GM18519 (cell line): ENCODE measurements around the gene KLF11.
"Not testable (repeated sequence)": the region's sequence is repeated elsewhere in the genome, so short reads cannot be mapped to it uniquely, and the experiment has no call there.

Experiments
- ATAC-seq: cut with Tn5 transposase; IDR thresholded peaks from one replicate; pipeline ENCODE4 v1.9.1; 2021; ENCODE audit warnings: mild to moderate bottlenecking, moderate library complexity; ENCODE audit not compliant: unreplicated experiment, low FRiP score

The KLF11 gene

DNA sequence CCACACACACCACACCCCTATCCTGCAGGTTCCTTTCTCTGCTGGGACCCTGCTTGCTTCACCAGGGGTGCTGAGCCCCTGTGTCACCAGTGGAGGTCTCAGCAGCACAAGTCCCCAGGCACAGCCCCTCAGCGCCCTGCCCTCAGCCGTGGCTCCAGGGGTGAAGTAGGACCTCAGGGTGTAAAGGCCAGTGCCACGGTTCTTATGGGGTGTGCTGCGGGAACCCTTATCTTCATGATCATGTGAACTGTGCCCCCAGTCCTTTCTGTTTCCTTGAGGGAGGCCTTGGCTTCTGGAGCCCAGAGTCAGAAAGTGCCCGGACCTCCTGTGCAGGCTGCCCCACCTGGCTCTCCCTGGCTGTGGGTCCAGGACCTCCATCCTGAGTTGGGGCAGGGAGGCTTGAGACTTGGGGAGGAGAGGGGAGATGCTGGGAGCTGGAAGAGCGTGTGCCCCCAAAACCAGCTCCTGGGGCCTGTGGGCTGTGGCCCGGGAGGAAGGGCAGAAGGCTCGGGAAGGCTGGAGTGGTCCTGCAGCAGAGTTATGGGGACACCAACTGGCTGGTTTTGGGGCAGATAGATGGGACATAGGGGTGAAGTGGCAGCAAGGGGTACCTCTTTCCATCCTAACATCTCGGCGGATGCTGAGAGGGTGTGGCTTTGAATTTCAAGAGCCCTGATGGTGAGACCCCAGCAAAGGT is 20.2 kb upstream of the KLF11 start:
- no peak for ATAC-seq

DNA sequence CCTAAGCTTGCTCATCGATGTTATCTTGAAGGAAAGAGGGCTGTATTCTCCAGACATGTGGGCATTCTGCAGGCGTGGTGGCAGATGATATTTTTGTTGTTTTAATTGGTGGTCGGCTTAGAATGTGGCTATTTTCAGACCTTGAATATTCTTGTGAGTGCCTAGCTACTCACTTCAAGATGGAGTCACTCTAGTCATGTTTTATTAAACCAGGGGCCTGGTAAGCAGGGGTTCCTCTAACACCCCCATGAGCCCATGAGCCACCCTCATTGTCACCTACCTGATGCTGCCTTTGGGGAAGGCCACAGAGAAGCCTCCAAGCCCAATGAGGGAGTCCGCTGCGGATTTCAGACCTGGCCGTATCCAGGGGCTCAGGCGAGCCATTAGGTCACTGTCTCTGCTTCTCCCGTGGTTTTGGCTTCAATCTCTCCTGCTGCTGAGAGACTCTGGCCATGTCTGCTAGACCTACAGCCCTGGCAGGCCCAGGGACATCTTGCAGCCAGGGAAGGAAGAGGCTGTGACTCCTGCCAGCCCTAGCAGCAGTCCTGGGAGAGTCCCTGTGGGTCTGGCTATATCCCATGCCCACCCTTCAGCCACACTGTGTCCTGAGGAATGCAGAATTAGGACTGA is 16.3 kb upstream of the KLF11 start:
- ATAC-seq: no peak

DNA sequence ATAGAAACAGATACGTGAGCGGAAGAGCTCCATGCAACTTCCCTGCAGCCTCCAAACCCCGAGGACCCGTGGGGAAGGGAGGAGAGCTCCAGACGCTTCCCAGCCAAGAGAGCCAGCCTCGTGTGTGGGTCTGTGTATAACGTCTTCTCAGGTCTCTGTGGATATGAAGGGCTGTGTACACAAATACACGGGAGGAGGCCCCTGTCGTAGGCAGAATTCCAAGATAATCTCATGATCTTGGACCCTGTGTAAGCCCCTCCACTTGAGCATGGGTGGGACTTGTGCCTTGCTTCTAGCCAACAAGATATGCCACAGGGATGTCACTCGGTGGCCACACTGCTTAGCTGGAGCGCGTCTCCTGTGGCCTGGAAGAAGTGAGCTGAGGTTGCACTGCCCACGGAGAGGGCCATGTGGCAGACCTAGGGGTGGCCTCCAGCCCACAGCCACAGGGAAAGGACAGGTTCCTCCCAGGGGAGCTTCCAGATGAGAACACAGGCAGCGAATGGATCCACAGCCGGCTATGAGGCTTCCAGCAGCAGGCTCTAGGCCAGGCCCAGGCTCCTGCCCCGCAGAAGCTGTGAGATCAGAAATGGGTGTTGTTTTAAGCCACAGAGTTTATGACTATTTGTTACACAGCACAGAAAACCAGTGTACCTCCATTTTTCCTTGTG is 15.6 kb upstream of the KLF11 start:
- no peak for ATAC-seq

DNA sequence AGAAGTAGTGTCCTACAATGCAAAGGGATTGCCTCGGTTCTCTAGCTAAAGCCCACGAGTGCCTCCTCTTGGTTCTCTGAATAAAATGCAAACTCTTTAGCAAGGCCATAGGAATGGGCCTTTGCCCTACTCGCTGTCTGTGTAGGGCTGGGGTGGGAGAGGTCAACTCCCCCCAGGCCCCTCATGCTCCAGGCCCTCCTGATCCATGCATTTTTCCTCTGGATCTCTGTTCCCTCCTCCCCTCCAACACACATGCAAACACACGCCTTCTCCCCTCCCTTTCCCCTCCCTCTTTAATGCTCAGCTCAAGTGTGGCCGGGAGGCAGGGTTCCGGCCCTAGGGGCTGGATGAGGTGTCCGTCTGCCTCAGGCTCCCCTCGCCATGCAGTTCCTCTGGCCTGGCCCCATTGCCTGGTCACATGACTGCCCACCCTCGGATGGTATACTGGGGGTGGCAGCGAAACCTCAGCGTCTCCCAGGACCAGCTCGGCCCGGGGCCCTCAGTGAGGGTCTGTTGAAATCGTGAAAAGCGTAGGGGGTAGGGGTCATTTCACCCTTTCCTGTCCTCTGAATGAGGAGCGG is 14.9 kb upstream of the KLF11 start:
- ATAC-seq: no peak

DNA sequence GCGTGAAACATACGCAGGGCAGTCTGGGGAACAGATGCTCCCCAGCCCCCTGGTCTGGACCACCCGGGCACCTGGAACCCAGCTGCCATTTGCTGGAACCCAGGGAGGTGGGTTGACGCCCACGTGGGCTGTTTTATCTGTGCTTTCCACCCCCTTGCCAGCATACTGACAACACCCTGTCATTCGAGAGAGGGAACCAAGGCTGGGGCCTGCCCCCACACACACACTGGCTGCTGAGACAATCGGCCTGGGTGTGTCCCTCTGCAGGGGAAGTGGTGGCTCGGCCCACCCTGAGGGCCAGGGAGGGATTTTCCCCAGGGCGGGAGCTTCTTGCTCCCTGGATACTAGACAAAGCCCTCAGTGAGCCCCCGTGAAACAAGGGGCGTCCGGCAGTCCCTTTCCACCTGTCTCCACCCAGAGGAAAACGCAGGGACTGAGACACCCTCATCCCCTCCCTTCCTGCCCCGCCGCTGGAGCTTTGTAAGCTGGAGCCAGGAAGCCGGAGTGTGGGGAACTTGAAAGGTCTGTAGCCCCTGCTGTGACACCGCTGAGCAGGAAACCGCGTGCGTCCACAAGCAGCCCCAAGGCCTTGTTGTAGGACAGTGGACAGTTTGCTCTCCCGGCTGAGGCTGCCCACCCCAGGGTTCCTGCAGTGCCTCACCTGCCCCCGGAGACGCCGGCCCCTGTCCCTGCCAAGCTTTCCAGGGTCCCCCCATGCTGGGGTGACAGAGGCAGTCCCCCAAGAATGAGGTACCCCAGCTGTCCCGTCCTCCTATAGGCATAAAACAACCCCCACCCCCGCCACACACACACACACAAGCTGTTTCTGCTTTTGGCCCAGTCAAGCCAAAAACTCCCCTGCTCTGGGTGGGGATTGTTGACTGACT is 14.1 kb upstream of the KLF11 start:
- ATAC-seq: no peak

DNA sequence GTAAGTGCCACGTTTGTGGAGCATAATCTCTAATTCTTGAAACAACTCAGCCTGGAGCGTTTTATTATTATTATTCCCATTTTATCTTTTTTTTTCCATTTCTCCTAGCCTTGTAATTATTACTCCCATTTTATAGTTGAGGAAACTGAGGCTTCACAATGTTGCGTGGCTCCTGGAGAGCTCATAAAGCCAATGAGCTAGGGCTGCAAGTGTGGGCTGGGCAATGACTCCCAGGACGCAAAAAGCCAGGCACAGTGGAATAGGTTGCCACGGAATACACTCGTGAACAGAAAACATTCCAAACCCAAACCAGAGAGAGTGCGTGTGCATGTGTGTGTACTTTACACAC is 13.5 kb upstream of the KLF11 start:
- no peak for ATAC-seq

DNA sequence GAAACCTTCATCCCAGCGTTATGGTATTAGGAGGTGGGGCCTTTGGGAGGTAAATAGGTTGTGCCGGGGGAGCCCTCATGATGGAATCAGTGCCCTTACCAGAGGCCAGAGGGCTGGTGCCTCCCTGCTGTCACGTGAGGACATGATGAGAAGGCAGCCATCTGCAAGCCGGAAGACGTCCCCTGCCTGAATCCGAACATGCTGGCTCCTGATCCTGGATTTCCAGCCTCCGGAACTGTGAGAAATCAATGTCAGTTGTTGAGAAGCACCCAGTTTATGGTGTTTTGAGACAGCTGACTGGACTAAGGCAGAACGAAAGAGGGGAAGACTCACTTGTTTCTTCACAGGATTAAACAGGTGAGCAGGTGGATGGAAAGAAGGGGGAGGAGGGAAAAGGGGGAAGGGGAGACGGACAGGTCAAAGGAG is 13.0 kb upstream of the KLF11 start:
- no peak for ATAC-seq

DNA sequence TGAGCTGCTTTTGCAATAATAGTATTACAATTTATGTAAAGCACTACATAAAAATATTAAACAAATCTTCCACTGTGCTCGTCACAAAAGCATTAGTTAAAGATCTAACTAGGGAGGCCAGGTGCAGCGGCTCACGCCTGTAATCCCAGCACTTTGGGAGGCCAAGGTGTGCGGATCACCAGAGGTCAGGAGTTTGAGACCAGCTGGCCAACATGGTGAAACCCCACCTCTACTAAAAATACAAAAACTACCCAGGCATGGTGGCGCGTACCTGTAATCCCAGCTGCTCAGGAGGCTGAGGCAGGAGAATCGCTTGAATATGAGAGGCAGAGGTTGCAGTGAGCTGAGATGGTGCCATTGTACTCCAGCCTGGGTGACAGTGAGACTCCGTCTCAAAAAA is 12.6 kb upstream of the KLF11 start:
- not testable (repeated sequence) for ATAC-seq

DNA sequence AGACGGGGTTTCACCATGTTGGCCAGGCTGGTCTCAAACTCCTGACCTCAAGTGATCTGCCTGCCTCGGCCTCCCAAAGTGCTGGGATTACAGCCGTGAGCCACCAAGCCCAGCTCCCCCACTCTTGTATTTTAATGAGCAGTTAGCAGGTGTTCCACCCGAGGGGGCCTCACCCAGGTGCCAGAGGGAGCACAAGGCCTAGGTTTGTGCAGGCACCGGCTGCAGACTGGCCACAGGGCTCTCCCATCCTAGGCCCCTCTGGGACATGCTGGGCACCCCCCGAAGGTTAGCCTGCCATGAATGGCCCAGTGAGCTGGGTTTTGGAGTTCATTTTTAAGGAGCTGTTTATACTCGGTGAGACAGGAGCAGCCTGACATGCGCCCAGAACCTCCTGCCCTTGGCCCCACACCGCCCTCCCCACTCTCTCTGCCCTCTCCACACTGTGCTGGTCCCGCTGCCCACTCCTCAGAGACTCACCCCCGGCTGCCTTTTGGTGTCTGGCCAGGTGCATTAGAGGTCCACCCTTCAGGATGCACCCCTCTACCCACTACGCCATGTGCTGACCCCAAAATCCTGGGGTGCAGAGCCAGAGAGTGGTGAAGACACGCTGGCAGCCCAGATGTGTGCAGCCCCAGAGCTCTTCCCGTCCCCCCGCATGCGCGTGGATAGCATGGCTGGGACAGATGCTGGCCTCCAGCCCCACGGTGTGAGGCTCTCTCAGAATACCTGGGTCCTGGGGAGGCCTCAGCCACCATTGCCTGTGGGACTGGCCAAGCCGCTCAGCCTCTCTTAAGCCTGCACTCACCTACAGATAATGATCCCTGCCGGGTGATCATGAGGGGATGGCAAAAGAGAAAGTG is 11.2 kb upstream of the KLF11 start:
- no peak for ATAC-seq

DNA sequence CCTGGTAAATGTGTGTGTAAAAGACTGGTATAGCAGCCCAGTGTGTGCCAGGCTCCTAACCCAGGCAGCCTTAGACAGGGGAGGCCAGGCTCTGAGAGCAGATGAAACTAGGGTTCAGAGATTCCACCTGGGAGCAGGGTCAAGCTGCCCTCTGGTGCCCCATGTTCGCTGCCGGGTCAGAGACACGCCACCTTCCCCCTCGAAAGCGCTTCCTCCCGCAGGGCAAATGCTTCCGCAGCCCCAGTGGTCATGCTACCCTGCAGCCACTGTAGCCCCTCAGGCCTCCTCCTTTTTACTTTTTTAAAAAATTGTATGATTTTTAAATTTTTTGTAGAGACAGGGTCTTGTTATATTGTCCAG is 10.6 kb upstream of the KLF11 start:
- no peak for ATAC-seq

DNA sequence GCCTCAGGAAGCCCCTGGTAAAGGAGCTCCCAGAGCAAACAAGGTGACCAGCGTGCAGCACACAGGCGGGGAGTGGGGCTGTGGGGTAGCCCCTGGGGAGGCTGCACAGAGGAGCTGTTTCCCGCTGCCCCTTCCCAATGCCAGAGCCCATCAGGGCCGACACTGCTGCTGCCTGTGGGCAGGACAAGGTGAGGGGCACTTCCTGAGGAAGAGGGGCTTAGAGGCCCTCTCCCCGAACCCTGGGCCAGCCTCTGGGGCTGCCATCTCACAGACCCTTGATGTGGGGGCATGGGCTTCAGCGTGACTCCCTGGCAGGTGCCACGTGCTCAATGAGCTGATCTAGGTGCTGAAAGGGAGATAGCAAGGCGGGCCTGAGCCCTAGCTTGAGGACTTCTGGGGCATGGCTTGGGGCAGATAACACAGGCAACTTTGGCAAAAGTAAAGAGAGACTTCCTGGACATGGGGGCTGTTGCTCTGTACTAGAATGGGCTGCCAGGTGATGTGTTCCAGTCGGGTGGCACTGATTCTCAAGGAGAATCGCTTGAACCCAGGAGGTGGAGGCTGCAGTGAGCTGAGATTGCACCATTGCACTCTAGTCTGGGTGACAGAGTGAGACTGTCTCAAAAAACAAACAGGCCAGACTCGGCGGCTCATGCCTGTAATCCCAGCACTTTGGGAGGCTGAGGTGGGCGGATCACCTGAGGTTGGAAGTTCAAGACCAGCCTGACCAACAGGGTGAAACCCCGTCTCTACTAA is 9.9 kb upstream of the KLF11 start:
- no peak for ATAC-seq

DNA sequence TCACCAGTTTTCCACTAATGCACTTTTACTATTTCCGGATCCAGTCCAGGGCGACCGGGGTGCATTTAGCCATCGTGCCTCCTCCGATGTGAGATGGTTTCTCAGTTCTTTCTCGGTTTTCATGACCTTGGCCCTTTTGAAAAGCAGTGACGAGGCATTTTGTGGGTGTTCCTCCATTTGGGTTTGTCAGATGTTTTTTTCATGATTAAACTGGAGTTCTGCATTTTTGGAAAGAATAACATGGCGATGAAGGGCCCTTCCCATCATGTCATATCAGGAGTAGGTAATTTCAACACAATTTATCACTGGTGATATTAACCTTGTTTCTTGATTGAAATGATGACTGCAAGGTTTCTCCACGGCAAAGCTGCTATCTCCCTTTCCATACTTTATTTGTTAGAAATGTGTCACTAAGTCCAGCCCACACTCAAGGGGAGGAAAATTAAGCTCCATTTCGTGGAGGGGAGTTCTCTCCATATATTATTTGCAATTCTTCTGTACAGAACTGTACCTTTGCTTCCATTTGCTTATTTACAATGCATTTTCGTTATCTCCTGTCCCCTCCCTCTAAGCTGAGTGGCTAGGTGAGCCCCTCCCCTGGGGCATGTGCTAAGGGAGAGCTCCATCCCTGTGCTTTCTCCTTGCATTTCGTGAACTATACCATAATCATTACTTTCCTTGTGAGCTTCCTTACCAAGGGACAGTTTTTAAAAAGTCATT is 8.9 kb upstream of the KLF11 start:
- ATAC-seq: no peak

DNA sequence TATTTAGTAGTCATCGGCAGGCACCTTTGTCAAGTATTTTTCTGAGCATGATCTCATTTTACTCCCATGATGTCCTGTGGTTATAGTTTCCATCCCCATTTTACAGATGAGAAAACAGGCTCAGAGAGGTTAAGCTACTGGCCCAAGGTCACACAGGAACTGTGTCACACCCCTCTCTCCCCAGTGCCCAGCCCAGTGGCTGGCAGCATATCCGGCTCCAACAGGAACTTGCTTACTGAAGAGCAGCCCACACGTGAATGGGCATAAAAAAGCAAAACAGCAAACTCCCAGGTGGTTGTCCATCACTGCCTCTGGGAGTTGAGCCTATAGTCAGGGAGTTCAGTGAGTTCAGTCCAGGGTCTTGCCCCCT is 8.3 kb upstream of the KLF11 start:
- no peak for ATAC-seq

DNA sequence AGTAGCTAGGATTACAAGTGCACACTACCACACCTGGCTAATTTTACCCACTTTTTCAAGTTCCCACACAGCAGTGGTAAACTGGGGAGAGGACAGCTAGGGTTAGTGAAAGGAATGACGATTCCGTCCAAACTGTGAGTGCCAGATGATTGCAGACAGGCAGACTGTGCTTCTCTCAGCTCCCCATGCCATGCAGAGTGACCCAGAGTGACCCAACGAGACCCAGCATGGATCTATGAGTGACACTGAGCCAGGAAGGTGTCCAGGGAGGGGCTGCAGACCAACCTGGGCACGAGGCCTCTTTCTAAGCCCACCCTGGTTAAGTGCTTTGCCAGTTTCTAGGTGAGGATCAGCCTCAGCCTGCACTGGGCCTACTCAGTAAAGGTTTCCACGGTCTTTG is 7.7 kb upstream of the KLF11 start:
- no peak for ATAC-seq

DNA sequence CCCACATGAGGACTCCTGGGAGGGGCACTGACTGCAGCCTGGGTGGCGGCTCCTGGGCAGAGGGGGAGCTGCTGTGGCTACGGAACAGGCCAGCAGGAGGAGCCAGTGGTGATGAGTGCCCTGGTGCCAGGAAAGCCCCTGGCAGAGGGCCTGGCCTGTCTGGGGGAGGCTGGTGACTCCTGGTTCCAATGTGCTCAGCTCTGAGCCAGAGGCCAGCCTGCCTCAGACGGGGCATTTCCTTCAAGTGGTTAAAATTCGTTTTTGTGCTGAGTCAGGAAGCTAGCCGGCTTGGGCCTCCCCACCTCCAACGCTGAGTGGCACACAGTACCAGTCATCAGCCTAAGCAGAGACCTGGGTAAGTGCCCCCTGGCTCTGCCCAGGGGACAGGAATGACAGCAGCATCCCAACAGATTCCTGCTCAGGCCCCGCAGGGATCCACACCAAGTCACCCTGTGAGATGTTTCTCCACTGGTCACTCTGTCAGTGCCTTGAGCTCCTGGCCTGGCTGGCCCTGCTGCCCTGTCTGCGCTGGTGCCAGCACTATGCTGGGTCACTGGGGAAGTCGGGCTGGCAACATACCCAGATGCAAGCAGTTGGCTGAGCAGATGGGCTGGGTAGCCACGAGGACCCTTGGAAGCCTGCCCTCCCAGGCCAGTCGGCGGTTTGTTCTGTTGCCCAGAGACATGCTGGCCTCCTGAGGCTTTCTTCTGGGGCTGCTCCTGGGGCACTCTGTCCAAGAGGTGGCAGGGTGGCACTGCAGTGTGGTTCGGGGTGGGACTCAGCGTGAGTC is 7.1 kb upstream of the KLF11 start:
- ATAC-seq: no peak

DNA sequence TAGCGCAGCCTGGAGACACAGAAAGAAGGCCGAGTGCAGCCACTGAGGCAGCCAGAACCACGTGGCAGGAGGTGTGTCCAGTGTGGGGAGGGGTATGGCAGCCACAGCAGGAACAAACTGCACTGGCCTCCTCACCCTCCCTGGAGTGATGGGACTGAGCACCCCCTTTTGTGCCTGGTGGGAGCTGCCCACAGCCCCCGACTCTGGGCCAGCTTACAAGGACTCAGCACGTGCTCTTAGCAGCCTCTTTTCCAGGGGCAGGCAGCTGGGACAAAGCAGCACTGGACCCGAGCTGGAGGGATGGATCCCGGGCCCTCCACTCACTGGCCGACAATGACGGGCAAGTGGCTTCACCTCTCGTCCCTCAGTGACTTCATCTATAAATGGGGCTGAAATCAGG is 5.2 kb upstream of the KLF11 start:
- no peak for ATAC-seq

DNA sequence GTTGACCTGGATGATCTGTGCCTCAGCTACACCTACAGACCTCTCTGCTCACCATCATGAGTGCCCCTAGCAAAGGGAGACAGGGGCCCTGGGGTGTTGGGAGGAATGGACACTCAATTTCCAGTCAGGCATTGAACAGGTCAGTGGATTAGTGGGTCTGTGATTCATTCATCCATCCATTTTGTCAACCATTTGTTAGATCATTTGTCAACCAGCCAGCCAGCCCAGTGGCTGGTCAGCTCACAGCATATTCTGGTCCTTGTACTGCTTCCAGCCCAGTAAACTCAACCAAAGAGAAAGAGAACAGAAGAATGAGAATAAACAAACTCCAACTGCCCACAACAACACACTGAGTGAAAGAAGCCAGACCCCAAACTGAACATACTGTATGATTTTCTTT is 4.6 kb upstream of the KLF11 start:
- no peak for ATAC-seq
